SIG-M5 treated with dmso at 0.1 percent for 504 hours (cell line): Measurements from ENCODE around the gene CEND1.

Experiments used
- DNase-seq: peaks from one replicate; lab custom pipeline; 2025; ENCODE audit not compliant: unreplicated experiment; lab: John Stamatoyannopoulos, UW

Gene CEND1

DNA sequence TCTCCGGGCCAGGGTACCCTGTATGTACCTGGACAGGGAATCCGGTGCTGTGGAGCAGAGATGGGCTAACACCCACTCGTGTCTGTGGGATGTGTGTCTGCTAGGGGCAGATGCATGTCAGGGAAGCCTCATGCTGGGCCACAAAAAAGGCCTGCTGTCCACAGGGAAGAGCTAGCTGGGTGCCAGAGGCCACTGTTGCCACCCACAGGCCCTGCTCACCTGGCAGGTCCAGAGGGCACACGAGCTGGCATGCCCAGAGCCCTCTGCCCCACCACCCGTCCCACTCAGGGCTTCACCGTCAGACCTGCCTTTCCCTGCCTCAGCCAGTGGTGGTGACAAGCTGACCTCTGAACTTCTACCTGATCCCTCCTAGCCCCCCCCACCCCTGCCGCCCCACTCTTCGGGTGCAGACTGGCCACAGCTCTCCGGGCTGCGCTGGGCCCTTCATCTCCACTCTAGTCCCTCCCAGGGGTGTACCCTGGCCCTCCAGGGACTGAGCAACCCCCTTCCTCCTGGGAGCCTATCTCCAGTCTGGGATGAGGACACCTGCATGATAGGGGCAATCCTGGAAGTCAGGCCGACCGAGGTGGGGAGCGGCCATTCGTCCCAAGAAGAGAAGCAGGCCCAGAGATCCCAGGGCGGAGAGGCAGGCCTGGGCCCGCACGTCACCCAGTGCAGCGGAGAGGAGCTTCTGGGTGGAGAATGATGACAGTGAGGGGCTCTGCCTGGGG lies 6.8 kb upstream of the CEND1 start:
- no peak for DNase-seq

DNA sequence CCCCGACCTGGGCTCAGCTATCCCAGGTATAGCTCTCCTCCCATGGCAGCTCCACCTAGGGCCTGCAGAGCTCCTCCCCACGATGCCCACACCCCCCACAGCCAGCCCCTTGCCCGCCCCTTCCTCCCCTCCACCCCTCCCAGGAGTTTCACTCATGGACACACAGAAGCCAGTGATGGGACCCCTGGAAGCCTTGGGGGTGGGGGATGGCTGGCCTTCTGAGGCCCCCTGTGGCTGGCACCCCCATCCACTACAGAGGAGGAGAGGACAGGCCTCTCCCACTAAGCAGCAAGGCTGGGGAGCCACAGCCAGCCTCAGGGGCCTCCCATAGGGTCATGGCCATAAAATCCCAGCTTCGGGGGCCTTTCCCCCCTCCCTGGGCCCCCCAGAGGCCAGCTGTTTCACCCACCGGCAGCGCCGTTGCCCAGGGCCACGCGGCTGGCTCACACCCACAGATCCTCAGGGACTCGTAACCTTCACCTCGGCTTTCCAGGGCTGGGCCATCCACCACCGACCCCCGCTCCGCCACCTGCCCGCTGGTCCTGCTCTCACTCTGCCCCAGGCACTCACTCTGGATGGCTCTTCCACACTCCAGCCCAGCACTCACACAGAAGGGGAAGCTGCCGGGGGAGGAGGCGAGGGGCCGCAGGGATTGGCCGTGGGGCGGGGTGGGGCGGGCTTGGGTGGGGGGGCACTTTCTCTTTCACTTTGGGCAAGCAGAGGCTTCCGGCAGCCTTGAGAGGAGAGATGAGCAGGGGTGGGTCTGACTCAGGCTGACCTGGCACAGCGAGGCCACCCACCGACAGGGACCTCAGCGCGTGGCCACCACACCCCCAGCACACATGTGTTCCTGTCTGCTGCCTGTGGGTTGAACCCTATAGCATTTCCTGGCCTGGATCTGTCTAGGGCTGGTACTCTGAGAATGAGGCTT lies 6.0 kb upstream of the CEND1 start:
- peak; percentile 84 for DNase-seq

DNA sequence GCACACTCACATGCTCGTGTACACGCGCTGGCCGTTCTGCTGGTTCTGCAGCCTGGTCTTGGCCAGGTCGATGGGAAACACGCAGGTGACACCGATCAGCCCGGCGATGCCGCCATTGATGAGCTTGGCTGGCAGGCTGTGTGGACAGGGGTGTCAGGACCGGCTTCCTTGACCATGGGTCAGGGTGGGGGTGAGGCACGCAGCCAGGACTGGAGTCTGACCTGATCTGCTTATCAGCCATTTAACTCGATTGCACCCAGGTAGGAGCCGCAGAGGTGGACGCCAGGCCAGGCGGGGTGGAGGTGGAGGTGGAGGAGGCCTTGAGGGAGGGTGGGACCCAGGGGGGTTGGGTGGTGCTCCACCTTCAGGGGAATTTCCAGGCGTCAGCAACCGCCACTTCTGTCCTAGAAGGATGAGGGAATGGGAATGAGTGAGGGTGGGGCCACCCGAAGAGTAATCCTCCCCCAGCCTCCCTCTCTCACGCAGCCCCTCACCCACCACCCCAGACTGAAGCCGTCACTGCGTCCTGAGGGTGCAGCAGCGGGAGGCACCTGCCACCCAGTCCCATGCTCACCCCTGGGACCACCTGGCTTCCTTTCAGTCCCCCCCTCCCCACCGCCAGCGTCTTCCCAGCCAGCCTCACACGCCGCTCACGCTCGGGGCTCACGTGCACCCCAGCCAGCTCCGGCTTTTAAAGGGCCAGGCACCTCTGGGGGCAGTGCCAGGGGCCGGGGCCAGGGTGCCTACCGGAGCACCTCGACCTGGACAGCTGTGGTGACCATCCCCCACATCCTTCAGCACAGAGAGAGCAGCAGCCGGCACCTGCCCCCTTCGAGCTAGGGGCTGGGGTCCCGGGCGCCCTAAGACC lies 5.1 kb upstream of the CEND1 start:
- DNase-seq, result no peak

DNA sequence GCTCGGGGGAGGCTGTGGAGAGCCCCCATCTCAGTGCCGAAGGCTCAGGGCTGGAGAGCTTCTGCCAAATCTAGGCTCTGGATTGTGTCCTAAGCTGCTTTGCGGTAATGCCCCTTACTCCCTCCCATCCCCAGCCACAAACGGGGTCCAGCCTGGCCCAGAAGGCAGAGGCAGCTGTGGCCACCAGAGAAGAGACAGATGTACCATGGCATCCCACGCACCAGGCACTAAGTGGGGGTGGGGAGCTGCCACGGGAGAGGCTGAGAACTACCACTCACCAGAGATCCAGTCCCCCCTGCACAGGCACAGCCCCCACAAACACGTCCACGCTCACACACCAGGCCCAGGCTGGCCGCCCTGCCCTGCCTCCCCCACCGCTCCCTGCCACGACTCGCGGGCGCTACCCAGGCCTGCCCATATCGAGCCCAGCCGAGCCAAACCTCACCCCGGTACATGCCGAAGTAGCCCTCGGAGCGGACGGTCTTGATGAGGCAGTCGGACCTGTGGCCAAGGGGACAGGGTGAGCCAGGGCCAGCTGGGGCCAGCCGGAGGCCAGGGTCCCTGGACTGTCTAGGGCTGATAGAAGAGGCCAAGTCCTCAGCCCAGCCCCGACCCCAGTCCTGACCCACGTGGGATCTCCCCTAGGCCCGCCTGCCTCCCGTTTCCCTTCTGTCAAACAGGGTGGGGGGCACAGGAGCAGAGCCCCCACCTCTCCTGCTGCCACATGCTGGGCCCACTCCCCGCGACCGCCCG lies 4.3 kb upstream of the CEND1 start:
- no peak for DNase-seq

DNA sequence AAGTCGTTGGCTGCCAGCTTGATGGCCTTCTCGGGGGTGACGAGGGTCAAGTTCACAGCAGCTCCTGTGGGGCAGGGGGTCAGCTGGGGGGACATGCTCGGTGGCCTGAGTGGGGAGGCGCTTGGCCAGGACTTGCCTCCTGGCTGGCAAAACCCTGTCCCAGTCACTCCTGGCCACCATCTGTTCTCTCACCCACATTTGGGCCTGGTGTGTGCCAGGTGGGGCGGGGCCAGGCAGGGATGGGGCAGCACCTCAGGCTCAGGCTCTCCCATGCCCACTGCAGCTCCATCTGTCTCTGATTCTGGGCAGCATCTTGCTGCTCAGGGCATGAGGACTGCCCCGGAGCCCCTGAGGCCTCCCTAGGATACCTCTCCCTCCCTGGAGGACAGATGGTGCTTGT lies 3.7 kb upstream of the CEND1 start:
- DNase-seq, result no peak

DNA sequence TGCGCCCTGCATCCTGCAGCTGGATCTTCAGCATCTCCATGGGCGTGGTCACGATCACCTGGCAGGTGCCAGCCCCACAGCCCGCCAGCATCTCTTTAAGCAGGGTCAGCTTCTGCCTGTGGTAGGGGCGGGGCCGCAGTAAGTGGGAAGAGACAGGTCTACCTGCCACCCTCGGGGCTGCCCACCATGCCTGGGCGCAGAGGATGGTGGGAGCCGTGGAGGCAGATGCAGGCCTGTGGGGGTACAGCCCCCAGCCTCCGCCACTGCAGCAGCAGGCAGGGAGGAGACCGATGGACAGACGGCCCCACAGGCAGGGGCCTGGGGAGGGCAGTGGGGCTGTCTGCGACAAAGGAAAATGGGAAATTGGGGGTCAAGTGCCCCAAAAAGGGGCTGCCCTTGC lies 3.0 kb upstream of the CEND1 start:
- DNase-seq, result no peak

DNA sequence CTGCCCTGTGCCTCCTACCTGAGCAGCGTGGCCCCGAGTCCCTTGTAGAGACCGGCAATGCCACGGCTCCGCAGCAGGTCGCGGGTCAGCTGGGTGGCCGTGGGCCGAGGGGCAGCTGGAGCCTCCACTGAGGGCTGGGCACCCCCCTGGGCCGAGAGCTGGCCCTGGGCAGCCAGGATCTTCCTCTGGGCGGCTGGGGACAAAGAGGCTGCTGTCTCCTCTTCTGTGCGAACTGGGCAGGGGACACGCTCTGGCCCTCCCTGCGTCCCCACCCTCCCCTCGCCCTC lies 2.6 kb upstream of the CEND1 start:
- no peak for DNase-seq

DNA sequence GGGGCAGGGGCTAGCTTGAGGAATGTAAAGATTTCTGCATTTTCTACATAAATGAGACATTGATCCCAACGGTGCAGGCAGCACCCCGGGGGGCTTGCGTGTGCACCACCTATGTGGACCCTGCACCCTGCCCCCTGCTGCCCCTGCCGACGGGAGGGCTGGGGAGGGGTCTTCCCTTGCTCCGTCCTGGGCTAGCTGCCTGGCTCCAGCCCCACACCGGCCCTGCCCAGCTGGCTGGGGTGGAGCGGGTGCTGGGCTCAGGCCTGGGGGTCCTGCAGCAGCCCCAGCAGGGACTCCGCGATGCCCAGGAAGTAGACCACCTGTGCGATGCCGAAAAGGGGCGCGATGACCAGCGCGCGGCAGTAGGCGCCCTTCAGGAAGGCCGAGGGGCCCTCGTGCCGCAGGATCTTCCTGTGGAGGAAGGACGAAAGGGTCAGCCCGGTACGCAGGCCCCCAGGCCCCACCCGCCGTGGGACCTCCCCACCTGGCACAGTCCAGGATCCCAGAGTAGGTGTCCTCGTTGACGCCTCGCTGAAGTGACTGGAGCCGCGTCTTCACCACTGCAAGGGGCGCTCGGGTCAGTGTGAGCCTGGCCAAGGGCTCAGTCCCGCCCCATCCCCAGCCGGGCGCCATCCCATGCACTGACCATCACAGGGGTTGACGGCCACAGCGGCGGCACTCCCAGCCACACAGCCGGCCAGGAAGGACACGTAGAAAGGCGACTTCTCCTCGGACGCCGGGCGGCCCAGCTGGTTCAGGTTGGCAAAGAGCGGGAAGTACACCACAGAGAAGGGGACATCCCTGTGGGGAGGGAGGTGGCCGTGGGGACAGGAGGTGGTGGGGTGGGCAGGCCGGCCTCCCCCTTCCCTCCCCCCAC lies 2.0 kb upstream of the CEND1 start:
- no peak for DNase-seq

DNA sequence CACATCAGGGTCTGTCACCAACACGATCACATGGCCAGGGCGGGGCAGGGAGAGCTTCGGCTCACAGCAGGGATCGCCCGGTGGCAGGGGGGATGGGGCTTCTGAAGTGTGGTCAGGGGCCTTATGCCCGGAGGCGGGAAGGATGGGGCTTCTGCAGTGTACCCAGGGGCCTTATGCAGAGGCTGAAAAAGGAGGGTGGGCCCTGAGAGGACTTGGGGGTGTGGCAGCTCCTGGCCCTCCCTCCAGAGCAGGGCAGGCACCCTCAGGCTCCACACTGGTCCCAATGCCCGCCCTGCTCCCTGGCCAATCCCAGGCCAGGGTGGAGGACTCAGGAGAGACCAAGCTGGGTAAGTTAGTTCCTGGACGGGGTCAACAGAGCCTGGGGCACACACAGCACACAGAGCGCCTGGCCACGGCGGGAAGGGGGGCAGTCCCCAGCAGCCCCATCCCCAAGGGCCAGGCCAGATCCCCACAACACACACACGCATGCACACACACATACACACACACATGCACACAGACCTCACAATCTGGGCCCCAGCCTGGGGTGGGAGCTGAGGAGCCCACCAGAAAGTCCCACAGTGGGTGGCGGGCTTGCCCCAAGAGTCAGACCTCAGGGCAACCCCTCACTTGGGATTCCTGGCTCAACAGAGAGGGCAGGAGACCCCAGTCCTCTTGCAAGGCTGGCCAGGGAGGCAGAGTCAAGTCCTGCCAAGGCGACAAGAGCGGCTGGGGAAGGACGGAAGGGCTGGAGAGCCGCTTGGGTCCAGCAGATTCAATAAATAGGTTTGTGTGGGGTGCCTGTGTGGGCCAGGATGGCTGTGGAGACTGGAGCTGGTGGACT lies 1.1 kb upstream of the CEND1 start:
- DNase-seq, result no peak

DNA sequence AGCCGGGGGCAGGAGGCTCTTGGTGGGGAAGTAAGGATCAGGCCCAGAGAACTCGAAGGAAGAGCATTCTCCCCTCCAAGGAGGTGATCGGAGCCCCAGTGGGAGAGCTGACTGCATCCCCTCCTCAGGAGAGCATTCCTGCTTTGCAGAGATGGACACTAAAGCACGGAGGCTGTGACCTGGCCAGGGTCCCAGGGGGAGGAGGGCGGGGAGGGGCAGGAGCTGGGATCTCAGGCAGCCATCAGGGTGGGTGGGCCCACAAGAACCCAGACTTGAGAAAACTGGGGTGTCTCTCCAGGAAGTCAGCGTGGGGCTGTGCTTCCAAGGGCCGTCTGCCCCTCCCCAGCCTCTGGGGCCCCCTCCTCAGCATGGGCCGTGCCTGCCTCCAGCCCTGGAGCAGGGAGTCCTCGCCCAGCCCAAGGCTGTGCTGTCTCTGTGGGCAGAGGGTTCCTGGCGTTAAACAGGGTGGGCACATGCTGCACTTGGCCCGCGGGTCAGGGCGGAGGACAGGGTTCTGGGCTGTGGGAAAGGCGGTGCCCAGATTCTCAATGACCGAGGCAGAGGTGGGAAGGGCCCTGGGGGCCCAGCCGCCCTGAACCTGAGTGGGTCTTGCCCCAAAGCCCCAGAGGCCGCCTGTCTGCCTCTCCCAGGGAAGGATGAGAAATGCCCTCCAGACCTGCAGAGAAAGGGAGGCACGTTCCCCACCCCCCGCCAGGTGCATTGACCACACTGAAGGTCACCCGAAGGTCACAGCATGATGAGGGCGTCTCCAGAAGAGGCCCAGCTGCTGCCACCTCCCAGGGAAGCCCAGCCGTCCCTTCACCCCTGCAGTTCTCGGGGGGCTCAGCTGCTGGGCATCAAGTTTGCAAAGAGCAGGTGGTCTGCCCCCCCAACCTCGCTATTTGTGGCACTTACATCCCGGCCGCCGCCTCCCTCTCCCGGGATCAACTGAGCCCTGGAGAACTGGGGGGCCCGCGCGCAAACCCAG lies 643 bp downstream of the CEND1 start:
- DNase-seq, result no peak

DNA sequence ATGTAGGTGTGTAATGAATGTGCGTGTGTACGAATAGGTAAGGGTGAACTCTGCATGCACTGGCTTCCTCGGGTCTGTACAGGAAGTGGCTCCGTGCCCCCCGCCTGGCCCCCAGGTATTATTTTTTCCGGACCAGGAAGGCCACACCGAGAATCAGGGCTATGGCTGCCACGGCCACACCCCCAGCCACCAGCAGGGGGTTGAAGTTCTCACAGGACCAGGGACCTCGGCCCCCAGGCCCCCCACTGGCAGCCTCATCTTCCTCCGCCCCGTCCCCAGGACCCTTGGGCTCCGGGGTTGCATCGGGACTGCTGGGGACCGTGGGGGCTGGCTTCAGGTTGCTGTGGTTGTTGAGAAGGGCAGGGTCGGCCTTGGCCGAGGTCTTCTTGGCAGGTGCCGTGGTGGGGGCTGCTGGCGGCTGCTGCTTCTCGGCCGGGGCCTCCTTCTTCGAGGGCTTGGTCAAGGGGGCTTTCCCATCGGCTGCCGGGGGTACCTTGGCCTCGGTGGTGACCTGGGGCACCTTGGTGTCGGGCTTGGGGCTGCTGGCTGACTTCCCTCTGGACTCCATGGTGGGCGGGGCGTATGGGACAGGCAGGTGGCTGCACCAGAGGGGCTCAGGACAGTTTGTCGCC lies 1.8 kb downstream of the CEND1 start:
- no peak for DNase-seq

DNA sequence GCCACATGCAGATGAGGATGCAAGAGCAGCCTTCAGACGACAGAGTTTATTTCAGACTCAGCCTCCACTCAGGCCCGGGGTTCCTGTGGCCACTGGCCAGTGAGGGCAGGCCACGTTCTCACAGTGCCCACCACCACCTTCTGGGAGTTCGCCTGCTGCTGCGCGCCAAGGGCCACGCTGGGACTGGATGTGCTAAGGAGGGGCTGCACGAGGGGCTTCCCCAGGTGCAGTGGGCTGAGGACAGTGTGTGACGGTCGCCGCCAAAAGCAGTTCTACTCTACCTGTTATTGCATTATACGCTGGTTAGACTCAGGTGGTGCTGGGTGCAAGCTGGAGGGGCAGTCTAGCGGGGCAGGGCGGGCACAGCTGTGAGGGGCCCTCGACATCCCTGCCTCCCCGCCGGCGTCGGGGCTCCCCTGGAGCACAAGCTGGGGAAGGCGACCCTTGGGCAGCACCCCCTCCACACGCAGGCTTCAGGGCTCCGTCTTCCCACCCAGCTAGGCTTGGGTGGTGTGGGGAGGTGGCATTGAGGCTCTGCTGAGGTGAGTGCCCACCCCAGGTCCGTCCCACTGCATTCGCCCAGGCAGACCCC lies 2.7 kb downstream of the CEND1 start:
- DNase-seq, result no peak

DNA sequence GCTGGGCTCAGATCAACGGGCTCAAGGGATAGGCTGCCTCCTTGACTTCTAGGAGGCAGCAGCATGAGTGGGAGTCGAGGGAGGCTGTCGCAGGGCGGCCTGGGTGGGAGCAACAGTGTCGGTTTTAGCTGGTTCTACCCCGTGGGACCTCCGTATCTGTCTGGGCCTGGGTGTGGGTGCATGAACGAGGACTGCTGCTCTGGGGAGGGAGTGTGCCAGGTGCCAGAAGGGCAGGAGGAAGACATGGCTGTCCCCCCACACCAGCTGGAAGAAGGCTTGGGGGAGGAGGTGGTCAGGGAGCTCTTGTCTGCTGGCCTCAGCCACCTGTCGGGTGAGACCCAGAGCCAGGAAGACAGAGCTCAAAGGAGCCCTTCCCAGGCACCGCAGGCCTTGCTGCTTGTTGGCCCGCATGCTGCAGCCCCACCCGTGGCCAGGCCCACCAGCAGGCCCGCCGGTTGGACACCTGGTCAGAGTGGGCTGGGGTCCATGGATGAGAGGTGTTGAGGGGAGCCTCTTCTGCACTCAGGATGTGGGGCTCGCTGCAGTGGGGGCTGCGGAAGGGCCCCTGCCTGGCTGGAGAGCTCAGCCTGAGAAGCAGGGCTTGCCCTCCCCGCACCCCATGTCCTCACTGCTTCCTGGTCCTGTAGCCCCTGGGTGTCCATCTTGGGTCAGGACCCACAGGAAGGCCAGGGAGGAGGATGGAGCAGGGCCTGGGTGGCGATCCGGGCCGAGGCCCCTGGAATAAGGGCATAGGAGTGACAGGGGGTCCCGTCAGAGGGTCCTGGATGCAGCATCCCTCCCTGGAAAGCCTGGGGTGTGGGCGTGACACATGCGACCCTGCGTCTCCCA lies 3.4 kb downstream of the CEND1 start:
- DNase-seq, result no peak

DNA sequence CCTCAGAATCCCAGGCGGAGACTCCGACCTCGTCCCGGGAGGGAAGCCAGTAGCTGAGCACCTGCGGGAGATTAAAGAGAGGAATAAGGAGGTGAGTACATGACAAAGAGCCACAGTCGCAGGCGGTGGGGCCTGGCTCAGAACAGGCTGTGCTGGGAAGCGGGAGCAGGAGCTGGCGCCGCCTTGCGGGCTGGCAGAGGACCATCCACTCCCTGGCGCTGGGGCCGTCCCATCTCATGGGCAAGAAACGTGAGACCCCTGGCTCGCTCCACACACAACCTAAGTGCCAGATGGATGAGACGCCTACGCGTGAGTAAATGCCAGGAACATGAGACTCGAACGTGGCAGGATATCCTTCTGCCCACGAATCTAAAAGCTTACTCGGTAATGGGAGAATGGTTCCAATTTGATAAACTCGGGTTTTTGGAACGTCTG lies 6.3 kb downstream of the CEND1 start:
- DNase-seq, result no peak

DNA sequence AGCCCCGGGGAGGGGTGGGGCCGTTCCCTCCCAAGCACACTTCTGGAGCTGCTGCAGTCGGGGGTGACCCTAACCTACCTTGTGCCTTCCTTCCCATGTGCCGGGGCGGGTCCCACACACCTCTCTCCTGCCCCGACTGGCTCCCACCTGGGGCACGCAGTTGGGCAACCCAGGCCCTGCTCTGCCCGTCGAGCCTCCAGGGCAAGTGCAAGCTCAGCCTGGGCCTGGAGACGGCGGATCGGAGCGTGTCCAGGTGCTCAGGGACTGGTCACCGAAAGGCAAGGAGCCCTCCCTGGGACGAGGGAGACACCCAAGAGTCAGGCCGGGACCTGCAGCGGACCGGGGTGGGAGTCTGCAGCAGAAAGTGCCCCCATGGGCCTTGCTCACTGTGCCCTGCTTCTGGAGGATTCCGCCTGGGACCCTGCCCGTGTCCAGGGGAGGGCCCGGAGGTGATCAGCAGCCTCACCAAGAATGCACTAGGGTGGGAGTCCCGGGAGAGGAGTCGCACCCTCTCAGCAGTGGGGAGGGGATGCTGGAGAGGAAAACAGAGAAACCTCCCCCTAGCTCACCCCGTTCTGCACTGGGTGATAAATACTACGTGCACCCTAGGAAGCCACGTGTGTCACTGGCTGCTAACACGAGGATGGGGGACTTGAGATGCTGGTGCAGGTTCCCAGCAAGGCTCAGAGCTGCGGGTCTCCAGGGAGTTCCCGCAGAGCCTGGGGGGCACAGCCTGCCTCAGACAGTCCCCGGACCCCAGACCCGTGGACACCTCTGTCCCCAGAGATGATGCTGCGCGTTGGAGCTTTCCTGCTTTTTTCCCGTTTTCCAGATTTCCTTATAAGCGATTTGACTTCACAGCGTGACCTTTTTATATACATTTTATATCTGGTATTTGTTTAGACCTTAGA lies 7.4 kb downstream of the CEND1 start:
- no peak for DNase-seq
